ENCODE measurements around the gene LAMB1. TPM values are rescaled to one million over a fixed set of nuclear protein-coding genes. Genes with fewer than 3 reads are reported as not detected.

LAMB1 gene
- total RNA-seq, 1 donor from 2014 or later = 226 TPM

GRCh38 chr7:107973861-107974260 is 29.1 kb downstream of the LAMB1 start:
- Mint-ChIP-seq H3K27ac (no peak overlapping the region), H3K4me3 (no peak overlapping the region), H3K9me3 (no peaks in the 10 kb centered on the region), H3K36me3 (peaks cover 56% of the 10 kb centered on the region), H3K4me1 (ENCODE audit: unreplicated experiment) (peaks cover 18% of the 10 kb centered on the region), H3K27me3 (no peaks in the 10 kb centered on the region)
- no peak for DNase-seq (ENCODE audit: extremely low spot score, unreplicated experiment)
- no peak for TF ChIP-seq CTCF (conservative IDR thresholded peaks at IDR 0.05)

- TF ChIP-seq CTCF (conservative IDR thresholded peaks at IDR 0.05) = no peak
These were observed 30.0 kb downstream of the LAMB1 start for GRCh38 chr7:107972941-107973376.

GRCh38 chr7:107972075-107972482 is 30.9 kb downstream of the LAMB1 start:
- Mint-ChIP-seq H3K36me3 (peaks cover 45% of the 10 kb centered on the region), H3K27ac (peak overlapping the region; percentile 39), H3K4me1 (ENCODE audit: unreplicated experiment) (peaks cover 16% of the 10 kb centered on the region), H3K4me3 (no peak overlapping the region), H3K27me3 (no peaks in the 10 kb centered on the region), H3K9me3 (no peaks in the 10 kb centered on the region)
- DNase-seq (ENCODE audit: extremely low spot score, unreplicated experiment) = no peak
- TF ChIP-seq CTCF (conservative IDR thresholded peaks at IDR 0.05) = no peak

More at GRCh38 chr7:107972941-107973376, 30.0 kb downstream of the LAMB1 start:
- Mint-ChIP-seq H3K27me3 (no peaks in the 10 kb centered on the region), H3K4me1 (ENCODE audit: unreplicated experiment) (peaks cover 18% of the 10 kb centered on the region), H3K36me3 (peaks cover 53% of the 10 kb centered on the region), H3K9me3 (no peaks in the 10 kb centered on the region), H3K27ac (no peak overlapping the region), H3K4me3 (no peak overlapping the region)
- DNase-seq (ENCODE audit: extremely low spot score, unreplicated experiment) = no peak

GRCh38 chr7:107971613-107972012 is 31.3 kb downstream of the LAMB1 start:
- Mint-ChIP-seq H3K4me3 (peak overlapping the region; percentile 9), H3K4me1 (ENCODE audit: unreplicated experiment) (peaks cover 15% of the 10 kb centered on the region), H3K9me3 (no peaks in the 10 kb centered on the region), H3K27me3 (no peaks in the 10 kb centered on the region), H3K27ac (peak overlapping the region; percentile 39), H3K36me3 (peaks cover 45% of the 10 kb centered on the region)
- DNase-seq (ENCODE audit: extremely low spot score, unreplicated experiment) = no peak
- TF ChIP-seq CTCF (conservative IDR thresholded peaks at IDR 0.05) = no peak

- Mint-ChIP-seq H3K4me1 (ENCODE audit: unreplicated experiment) (peaks cover 15% of the 10 kb centered on the region), H3K4me3 (peak overlapping the region; percentile 9), H3K9me3 (no peaks in the 10 kb centered on the region), H3K36me3 (peaks cover 49% of the 10 kb centered on the region), H3K27ac (peak overlapping the region; percentile 39), H3K27me3 (no peaks in the 10 kb centered on the region)
- no peak for DNase-seq (ENCODE audit: extremely low spot score, unreplicated experiment)
- TF ChIP-seq CTCF (conservative IDR thresholded peaks at IDR 0.05) = no peak
These were observed 31.9 kb downstream of the LAMB1 start for GRCh38 chr7:107971100-107971499.

- peaks cover 46% of the 10 kb centered on the region for H3K36me3 Mint-ChIP-seq
- no peak overlapping the region for H3K27ac Mint-ChIP-seq
- DNase-seq (ENCODE audit: extremely low spot score, unreplicated experiment) = no peak
These were observed 33.1 kb downstream of the LAMB1 start for GRCh38 chr7:107969856-107970255.

More at GRCh38 chr7:107969856-107970255, 33.1 kb downstream of the LAMB1 start:
- peaks cover 15% of the 10 kb centered on the region for H3K4me1 Mint-ChIP-seq (ENCODE audit: unreplicated experiment)
- no peaks in the 10 kb centered on the region for H3K27me3 Mint-ChIP-seq
- no peak for TF ChIP-seq CTCF (conservative IDR thresholded peaks at IDR 0.05)
- no peaks in the 10 kb centered on the region for H3K9me3 Mint-ChIP-seq
- no peak overlapping the region for H3K4me3 Mint-ChIP-seq

Measured in type B pancreatic cell (in vitro differentiated cells).